GM21529 (cell line): ENCODE measurements around the gene DNAH1.

Experiments used
- ATAC-seq: cut with Tn5 transposase; IDR thresholded peaks from one replicate; pipeline ENCODE4 v1.9.1; 2021; ENCODE audit not compliant: unreplicated experiment

Gene DNAH1

DNA sequence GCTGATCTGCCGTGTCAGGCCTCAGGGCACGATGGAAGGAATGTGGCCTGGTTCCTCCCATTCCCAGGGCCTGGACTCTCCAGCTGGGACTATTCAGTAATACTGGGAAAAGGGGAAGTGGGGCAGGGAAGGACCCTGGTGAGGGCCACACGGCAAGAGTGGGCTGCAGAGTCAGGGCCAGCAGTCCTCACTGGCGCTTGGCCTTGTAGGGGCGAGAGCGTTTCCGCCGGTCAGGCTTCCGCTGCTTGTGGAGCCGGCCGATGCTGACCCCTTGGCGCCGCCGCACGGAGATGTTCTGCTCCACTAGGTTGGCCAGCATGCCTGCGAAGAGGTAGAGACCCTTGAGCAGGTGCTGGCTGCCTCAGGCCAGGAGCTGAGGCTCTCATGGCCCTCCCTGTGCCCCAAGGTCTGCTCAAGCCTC, 86.0 kb downstream of the DNAH1 start:
- ATAC-seq: no peak

DNA sequence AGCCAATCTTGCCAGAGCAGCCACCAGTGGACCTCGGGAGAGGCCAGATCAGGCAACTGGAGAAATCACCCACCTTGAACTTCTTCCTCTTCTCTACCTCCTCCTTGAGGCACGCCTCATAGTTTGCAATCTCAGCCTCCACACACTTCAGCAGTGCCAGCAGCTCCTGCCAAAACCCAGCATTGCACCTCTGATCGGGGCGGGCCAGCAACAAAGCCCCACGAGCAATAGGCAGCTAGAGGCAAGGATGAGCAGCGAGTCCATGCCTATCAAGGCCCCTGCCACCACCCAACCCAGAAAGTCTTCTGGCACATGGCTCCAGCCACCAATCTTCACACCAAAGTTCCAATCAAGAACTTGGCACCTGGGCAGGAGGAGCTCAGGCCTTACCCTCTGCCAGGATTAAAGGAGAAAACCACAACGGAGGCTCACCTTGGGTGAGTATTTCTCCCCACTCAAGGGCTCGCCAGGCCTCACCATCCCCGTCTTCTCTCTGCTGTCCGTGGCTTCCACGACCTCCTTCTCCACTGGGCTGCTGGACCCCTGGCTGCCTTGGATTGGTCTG, 86.7 kb downstream of the DNAH1 start:
- no peak for ATAC-seq

DNA sequence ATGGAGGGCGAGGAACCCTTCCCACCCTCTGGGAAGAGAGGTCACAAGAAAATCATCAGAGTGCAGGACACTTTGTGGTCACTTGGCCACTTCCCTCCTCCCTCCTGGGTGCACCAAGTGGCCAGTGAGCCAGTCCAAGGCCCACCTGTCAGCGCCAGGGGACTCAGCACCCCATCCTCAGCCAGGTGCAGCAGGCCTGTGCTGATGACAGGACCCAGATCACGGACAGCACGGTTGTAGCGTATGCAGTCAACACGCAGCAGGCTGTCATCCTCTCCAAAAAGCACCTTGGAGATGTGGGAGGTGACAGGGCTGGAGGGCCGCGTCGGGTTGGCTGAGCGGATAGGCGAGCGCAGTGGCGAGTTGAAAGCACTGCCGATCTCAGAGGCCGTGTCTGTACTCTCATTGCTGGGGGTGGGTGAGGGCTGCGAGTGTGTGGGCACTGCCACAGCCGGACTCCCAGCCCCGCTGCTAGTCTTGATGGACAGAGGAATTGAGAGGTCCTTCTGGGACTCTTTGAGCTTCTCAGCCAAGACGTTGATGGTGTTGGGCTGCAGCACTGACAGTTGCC, 87.2 kb downstream of the DNAH1 start:
- no peak for ATAC-seq

DNA sequence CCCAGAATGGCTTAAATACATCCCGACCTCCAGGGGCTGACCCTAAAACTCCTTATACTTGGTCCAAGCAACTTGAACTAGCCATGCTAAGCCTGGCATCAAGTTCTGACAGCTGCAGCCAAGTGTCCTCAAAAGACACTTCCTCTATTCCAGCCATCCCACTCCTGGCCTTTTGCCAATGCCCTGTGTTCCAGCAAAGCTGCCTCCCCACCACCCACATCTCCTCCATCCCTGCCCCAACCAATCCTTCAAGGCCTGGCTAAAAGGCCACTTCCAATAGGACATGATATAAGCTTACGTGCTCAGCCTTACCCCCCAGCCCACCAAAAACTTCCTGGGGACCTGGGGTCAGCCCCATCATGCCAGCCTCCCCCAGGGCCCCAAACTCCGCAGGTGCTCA, 87.8 kb downstream of the DNAH1 start:
- ATAC-seq: no peak

DNA sequence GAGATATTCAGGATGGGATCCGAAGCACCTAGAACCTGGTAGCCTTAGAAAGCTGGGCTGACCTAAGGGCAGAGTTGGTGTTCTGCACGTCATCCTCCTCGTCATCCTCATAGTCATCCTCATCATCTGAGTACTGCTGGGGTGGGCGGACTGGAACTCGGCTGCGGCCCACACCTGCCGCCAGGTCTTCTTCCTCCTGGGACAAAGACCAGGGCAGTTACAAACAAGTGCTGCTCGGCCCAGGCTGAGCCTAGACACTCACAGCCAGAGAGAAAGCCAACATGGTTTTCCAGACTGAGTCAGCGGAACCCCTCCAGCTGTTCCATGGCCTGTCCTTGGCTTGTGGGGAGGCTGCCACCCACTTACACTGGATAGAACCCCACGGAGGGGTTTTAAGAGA, 88.3 kb downstream of the DNAH1 start:
- no peak for ATAC-seq

DNA sequence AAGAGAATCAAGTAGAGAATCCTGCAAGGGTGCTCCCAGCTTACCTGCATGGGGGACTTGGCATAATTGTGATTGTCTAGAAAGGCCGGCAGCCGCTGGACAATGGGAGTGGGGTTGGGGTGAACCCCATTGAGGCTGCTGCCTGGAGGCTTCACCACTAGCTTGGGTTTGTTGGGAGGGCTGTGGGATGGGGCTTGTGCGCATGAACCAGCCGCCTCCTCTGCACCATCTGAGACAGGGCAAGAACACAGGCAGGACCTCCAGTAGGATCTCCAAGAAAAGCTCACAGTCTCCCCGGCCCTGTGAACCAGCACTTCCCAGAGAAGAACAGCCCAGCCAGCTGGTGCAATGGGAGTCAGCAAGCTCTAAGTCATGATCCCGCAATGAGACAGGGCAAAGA, 88.9 kb downstream of the DNAH1 start:
- ATAC-seq: no peak

DNA sequence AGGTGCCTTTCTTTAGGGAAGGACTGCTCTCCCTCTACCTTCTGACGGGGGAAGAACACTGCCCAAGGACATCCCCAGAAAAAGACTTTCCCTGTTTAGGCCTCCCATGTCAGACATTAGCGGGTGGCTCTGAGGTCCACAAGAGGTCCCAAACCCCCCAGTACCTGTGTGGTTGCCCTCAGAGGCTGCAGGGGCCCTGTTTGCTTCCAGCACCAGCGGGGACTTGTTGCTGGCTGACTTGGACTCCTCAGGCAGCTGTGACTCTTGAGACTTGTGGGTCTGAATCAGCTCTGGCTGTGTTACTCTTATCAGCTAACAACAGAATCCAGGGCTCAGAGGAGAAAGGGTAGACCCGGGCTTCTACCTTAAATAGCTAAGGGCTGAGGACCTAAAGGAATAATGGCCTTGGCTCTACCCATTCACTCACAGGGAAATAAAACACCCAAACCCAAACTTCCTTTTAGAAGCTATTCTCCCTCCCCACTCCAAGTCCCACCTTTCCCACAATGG, 89.5 kb downstream of the DNAH1 start:
- ATAC-seq: no peak

DNA sequence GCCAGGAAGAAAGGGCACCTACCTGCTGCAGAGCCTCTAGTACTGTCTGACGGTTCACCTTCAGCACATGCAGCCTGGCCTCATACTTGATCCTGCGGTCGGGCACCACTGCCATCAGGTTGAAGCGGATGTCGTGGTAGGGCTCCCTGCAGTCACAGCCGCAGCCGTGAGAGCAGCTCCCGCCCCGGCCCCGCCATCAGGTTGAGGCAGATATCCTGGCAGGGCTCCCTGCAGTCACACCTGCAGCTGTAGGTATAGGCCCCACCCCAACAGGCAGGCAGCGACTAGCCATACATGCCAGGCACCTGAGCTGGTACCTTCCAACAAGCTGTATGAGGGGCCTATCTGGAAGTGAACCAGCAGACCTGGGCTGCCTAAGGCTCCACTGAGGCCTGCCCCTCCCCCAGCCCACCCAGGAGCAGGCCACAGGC, 90.1 kb downstream of the DNAH1 start:
- ATAC-seq: no peak

DNA sequence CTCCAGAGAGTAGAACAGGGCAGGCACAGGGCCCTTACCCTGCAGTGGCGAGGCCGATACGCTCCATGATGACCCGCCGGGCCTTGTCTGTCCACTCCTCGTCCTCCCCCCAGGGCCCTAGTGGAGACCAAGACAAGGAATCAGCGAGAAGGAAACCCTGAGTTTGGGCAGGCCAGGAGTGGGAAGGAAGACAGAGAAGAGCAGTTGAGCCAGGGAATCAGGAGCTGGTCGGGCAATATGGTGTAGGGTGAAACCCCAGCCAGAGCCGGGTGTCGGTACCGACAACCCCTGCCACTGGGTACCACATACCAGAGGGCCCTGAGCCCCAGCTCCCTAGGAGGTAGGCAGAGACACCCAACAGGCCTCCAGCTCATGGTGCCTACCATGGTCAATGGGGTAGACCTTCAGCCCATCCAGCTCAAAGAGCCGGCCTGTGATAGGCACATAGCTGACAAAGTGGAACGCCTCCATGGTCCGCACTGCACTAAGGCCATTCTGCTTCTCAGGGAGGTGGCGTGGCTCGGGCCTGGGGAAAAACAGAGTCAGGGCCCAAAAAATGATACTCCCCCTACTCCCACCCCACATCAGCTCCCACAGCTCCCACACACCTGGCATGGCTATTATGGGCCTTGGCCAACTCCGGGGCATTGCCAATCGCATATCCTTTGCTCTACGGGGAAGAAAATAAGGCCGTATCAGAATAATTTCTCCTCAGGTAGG, 90.8 kb downstream of the DNAH1 start:
- no peak for ATAC-seq

DNA sequence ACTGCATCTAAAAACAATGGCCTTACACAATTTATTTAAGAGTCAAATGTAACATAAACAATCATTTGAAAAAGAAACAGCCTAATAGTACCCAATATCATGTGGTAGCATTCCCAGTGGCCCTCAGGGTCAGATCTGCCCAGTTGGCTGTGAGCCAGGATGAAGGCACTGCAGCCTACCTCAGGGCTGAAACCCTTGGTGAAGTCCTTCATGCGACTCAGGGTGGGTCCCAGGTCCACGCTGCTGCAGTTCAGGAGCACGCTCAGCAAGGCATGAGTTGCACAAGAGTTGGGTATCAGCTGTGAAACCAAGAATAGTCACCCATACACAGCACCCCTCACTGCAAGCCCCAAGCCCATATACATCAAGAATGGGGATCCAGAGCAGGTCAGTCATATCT, 91.7 kb downstream of the DNAH1 start:
- no peak for ATAC-seq

DNA sequence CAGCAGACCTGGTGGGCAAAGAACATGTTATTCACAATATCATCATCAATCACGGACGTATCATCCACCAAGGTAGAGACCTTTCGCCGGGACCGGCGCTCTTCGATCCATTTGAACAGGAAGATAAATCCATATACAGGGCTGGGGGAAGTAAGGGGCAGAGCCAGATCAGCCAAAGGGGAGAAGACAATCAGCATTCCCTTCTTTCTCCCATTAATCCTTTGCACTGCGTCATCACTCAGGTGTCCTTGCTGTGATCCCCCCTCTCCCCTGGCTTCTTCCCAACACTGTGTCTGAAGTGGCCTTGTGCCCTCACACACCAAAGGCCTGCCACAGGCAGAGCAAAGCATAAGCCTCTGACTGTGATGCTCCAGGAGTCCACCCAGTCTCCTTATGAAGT, 92.3 kb downstream of the DNAH1 start:
- ATAC-seq: no peak

DNA sequence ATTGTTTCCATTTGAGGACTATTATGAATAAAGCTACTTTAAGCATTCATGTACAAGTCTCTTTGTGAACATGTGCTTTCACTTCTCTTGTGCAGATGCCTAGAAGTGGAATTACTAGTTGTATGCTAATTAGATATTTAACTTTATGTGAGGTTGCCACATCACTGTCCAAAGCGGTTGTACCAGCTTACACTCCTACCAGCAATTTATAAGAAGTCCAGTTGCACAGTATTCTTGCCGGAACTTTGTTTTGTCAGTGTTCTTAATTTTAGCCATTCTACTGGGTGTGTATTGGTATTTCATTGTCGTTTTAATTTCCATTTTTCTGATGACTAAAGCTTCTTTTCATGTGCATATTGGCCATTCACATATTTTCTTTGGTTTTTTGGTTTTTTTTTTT, 99.7 kb downstream of the DNAH1 start:
- no peak for ATAC-seq

DNA sequence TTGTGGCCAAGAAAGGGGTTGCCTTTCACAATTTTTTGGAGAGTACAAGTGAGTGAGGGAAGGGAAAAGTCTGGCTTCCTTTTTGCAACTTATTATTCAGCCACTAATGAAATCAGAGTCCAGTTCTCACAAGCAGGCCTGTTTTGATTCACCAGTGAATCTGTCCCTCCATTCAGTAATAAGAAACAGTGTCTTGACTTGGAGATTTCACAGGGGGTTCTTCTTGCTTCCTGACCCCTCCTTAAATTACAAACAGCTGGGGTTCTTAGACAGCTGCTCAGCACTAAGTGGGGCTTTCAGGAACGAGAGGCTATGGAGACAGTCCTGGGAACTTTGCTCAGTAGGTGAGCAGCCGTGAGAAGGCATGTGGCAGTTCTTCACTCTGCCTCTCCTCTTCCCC, 104.3 kb downstream of the DNAH1 start:
- ATAC-seq: no peak

DNA sequence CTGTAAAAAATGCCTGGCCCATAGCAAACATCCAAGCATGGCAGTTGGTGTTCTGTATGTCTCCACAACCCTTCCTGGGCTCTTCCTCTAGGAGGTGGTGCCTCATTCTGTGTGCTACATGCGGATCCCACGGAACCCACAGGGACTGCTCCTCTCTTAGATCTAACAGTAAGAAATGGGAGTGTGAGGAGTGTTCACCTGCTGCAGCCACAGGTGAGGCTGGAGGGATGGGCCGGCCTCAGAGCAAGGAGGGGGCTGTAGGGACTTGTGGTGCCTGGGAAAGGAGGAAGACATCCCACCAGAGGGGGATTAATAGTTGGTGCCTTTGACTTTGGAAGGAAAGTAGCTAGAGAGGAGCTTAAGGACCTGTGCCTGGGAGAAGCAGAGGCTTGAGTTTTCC, 106.5 kb downstream of the DNAH1 start:
- no peak for ATAC-seq

DNA sequence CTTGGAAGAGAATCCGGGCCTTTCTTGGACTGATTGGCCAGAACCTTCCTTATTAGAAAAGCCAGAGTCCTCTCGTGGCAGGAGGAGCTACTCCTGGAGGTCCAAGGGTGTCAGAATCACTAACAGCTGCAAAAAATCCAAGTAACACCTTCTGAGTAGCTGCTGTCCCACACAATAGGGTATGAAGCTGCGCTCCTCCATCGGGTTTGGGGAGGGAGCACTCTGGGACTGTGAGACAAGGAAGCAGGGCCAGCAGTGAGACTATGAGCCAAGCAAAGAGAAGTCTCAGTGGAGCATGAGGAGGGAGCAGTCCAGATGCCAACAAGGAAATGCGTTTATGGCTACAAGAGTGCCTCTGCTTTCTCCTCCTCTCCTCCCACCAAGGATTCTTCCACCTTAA, 107.1 kb downstream of the DNAH1 start:
- ATAC-seq: no peak

DNA sequence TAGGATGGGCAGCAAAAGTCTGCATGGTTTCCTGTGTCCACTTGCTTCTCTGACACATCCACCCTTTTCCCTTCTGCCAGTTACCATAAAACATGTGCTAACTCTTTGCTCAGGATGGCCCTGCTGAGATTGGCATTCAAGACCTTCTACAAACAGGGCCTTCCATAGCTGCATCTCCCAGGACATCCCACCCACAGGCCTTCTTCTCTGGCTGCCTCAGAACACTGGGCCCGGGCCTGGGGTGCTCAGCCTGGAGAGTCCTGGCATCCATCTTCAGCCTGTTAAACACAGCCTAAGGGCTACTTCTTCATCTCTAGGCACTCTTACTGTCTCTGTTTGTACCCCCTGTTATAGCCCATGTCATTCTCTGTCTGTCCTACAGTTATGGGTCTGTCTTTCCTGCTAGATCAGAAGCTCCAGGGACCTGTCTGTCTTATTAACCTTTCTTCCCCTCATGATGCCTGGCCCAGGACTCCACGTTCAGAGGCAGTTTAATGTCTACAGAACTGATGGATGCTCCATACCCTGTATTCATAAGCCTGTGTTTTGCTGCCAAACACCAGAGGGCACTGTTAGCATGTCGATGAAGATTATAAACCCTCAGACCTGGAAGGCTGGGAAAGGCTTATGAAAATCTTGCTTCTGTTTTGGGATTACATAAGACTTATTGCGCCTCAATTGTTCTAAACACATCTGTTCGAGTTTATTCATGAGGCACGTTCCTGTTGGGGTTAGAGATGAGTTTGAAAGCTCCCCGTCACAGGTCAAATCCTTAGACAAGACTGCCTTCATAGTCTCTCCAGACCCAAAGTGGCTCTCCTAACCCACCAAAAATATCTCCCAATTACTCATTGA, 112.3 kb downstream of the DNAH1 start:
- no peak for ATAC-seq

DNA sequence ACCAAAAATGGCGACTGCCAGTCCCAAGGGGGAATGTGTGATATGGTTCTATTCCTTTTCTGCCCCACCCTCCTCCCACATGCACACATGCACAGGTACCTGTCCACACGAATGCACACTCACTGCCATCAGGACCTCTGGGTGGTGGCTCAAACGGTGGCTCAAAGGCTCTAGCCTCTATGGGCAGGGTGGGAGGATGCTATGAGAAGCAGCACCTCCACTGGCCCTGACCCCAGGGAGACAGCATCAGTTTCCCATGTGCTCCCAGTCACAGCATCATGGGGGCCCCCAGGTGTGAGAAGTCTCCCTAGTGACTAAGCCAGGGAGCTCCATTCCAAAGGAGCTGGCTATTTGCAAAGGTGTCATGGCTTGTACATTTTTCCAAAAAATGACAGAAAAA, 112.9 kb downstream of the DNAH1 start:
- no peak for ATAC-seq

DNA sequence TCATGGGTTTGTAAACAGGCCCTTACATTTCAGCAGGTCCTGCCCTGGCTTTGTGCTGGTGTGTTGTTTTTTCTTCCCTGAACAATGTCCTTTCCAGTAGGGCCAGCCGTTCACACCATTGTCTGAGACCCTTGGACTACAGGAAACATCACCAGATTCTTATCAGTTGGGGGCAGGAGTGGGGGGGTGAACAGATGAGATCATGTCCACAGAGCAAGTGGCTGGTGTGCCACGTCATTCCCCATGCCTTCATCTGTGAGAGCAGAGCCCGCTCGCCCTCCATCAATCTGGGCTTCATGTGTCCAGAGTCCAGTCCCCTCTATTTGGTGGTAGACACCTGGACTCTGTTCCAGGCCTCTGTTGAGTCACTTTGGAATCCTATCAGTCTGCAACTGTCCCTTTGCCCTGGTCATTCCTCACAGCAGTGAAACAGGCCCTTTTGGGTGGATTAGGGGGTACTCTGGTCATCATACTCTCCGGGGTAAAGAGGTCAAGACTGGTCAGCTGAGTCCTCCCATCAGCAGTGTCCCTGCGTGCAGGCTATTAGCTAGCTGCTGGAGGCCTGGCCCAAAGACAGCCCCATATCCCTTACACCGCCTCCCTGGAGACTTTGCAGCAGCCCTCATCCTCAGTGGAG, 113.8 kb downstream of the DNAH1 start:
- ATAC-seq: no peak

DNA sequence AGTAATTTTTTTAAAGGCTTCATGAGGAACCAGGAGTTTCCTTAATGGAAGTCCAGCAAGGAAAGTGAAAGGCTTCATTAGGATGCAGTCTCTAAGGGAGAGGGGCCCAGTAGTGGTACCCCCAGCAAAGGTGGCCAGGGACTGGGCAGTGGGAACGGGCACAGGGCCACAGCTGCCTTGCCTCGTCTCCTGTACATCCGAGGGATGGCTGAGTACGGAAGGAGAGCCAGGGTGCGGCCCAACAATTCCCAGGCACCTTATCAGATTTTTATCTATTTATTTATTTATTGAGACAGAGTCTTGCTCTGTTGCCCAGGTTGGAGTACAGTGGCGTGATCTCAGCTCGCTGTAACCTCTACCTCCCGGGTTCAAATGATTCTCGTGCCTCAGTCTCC, 114.3 kb downstream of the DNAH1 start:
- ATAC-seq: no peak

DNA sequence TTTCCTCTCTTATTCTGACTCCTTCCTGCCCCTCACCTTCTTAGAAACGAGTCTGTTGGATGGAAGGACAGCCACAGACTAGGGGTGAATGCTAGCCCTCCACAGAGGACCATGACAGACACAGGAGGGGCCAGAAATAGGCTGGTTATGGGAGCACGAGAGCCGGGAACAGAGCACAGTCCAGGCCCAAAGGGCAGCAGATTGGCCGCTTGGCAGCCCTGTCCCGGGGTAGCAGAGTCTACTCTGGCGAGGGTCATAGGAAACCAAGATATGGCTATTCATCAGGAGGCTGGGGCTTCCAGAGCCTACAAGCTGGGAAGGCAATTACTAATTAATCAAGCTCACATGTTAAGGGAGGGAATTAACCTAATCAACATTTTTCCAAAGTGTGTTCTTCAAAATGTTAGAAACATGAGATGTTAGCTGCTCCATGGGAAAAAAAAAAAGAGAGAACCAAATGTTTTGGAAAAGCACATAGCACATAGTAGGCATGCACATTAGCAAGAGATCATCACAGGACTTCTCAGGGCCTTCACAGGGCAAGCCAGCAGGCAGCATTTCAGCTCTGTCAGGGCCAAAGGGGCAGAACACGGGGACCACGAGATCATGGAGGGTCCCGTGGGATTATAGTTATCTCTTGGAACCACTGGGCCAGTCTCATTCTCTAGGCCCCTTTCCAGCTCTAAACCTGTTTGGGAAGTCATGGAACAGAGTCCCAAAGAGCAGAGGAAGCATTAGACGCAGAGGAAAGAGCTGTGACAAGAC, 115.5 kb downstream of the DNAH1 start:
- no peak for ATAC-seq
